ENCODE measurements around the gene NMNAT1.

Gene NMNAT1

GRCh38 chr1:9992910-9993309, 49.6 kb downstream of the NMNAT1 start:
- no peak overlapping the region for H3K4me3 ChIP-seq (ENCODE audit: low read depth in 1 of 2, low read length in 2 of 2)
- no peak for DNase-seq
- no peaks in the 10 kb centered on the region for H3K36me3 ChIP-seq (ENCODE audit: insufficient read depth, low read length)
- H3K4me2 ChIP-seq (ENCODE audit: insufficient read depth, low read length) = no peak overlapping the region
- H3K27me3 ChIP-seq (ENCODE audit: insufficient read depth, low read length, poor library complexity) = no peaks in the 10 kb centered on the region
- no peak for ATAC-seq (ENCODE audit: insufficient read depth, low read depth)
- H2AFZ ChIP-seq (ENCODE audit: low read depth, low read length) = no peak overlapping the region
- H4K20me1 ChIP-seq (ENCODE audit: insufficient read depth, low read length) = no peaks in the 10 kb centered on the region
- TF ChIP-seq CTCF (IDR thresholded peaks at IDR 0.05; ENCODE audit: borderline replicate concordance, extremely low read depth, low read length, poor library complexity, severe bottlenecking) (no peak), EZH2 (IDR thresholded peaks at IDR 0.05; ENCODE audit: borderline replicate concordance, low read depth, low read length, severe bottlenecking) (no peak)
- H3K9me3 ChIP-seq (ENCODE audit: insufficient read depth, low read length, severe bottlenecking) = no peaks in the 10 kb centered on the region
- H3K9ac ChIP-seq (ENCODE audit: low read depth, low read length) = no peak overlapping the region
- no peaks in the 10 kb centered on the region for H3K79me2 ChIP-seq (ENCODE audit: insufficient read depth, low read length)
- H3K4me1 ChIP-seq (ENCODE audit: insufficient read depth, low read length) = no peaks in the 10 kb centered on the region
- H3K27ac ChIP-seq (ENCODE audit: low read length) = no peak overlapping the region

- Histone ChIP-seq H3K4me2 (ENCODE audit: insufficient read depth, low read length) (no peak overlapping the region), H3K9ac (ENCODE audit: low read depth, low read length) (no peak overlapping the region), H2AFZ (ENCODE audit: low read depth, low read length) (no peak overlapping the region), H3K27ac (ENCODE audit: low read length) (no peak overlapping the region), H3K27me3 (ENCODE audit: insufficient read depth, low read length, poor library complexity) (no peaks in the 10 kb centered on the region), H3K4me3 (ENCODE audit: low read depth in 1 of 2, low read length in 2 of 2) (no peak overlapping the region), H3K9me3 (ENCODE audit: insufficient read depth, low read length, severe bottlenecking) (no peaks in the 10 kb centered on the region), H3K36me3 (ENCODE audit: insufficient read depth, low read length) (no peaks in the 10 kb centered on the region), H3K79me2 (ENCODE audit: insufficient read depth, low read length) (no peaks in the 10 kb centered on the region), H3K4me1 (ENCODE audit: insufficient read depth, low read length) (no peaks in the 10 kb centered on the region), H4K20me1 (ENCODE audit: insufficient read depth, low read length) (no peaks in the 10 kb centered on the region)
- no peak for DNase-seq
- no peak for ATAC-seq (ENCODE audit: insufficient read depth, low read depth)
- no peak for TF ChIP-seq CTCF (IDR thresholded peaks at IDR 0.05; ENCODE audit: borderline replicate concordance, extremely low read depth, low read length, poor library complexity, severe bottlenecking)
- no peak for TF ChIP-seq EZH2 (IDR thresholded peaks at IDR 0.05; ENCODE audit: borderline replicate concordance, low read depth, low read length, severe bottlenecking)
Measured at GRCh38 chr1:9993561-9994075, 50.3 kb downstream of the NMNAT1 start.

- Histone ChIP-seq H3K4me3 (ENCODE audit: low read depth in 1 of 2, low read length in 2 of 2) (no peak within 1 kb of the TSS), H2AFZ (ENCODE audit: low read depth, low read length) (no peak within 1 kb of the TSS), H3K9me3 (ENCODE audit: insufficient read depth, low read length, severe bottlenecking) (no peaks in the 10 kb centered on the region), H3K4me2 (ENCODE audit: insufficient read depth, low read length) (no peak within 1 kb of the TSS), H3K4me1 (ENCODE audit: insufficient read depth, low read length) (no peaks in the 10 kb centered on the region), H3K27me3 (ENCODE audit: insufficient read depth, low read length, poor library complexity) (no peaks in the 10 kb centered on the region), H3K27ac (ENCODE audit: low read length) (no peak within 1 kb of the TSS), H4K20me1 (ENCODE audit: insufficient read depth, low read length) (no peaks in the 10 kb centered on the region), H3K9ac (ENCODE audit: low read depth, low read length) (no peak within 1 kb of the TSS), H3K36me3 (ENCODE audit: insufficient read depth, low read length) (no peaks in the 10 kb centered on the region), H3K79me2 (ENCODE audit: insufficient read depth, low read length) (no peaks in the 10 kb centered on the region)
- DNase-seq (no peak), ATAC-seq (ENCODE audit: insufficient read depth, low read depth) (no peak)
- TF ChIP-seq CTCF (IDR thresholded peaks at IDR 0.05; ENCODE audit: borderline replicate concordance, extremely low read depth, low read length, poor library complexity, severe bottlenecking) (no peak), EZH2 (IDR thresholded peaks at IDR 0.05; ENCODE audit: borderline replicate concordance, low read depth, low read length, severe bottlenecking) (no peak)
Measured at GRCh38 chr1:9996624-9997582, 53.6 kb downstream of the NMNAT1 start, which contains the start of gene RBP7. Gene RBP7 (plus strand): TSS chr1:9997228. CDS start chr1:9997259, 31 bp downstream.

Measured in DND-41 (cell line).